HCT116 (cell line): ENCODE data around the gene OCA2. TPM values are rescaled to one million over a fixed set of nuclear protein-coding genes. Genes with fewer than 3 reads are reported as not detected.

Source experiments
- ATAC-seq: fragments of 200-7000 bp; cut with Tn5 transposase; 2 replicates; pipeline ENCODE4 v1.9.1; 2020; ENCODE audit warnings: mild to moderate bottlenecking, moderate library complexity
- BruUV-seq: library from RNA; stranded (reverse); fragments of 400-500 nt; replicated peaks from 2 replicates; lab custom pipeline; 2021; lab: Mats Ljungman, UMichigan
- CTCF ChIA-PET: fragments of 300-600 bp; sonication (Branson Sonifier 250); formaldehyde crosslinking; loops from one replicate; lab custom pipeline; 2021; ENCODE audit warnings: antibody characterized with exemption; lab: Charles Lee
- POLR2A ChIA-PET: fragments of 300-600, 350-600 bp; sonication (Branson Sonifier 250); formaldehyde crosslinking; loops from one replicate; lab custom pipeline; 2021; ENCODE audit warnings: antibody characterized with exemption; lab: Charles Lee
- RAD21 ChIA-PET, 2 experiments: fragments of 300-600 bp; sonication (Branson Sonifier 250); formaldehyde crosslinking; loops; one replicate each; lab custom pipeline; 2023; ENCODE audit warnings: low total read pairs in 2 of 2; ENCODE audit not compliant: uncharacterized antibody in 2 of 2, unreplicated experiment in 2 of 2, low non-redundant PET in 1 of 2; lab: Charles Lee
- DNase-seq: peaks from one replicate; pipeline ENCODE4 v3.0.0-alpha.2; 2010; ENCODE audit warnings: low read depth, low spot score
- H2AFZ ChIP-seq: fragments of 200-600 bp; shearing (Covaris generic), sonication (generic); 2 replicates; pipeline ENCODE4 v1.6.1; 2017; ENCODE audit warnings: low read depth, mixed run types, mixed read lengths, antibody characterized with exemption, low read length; ENCODE audit not compliant: poor library complexity, severe bottlenecking
- H3K27ac ChIP-seq: 2 replicates; pipeline ENCODE4 v1.5.1; 2012; ENCODE audit warnings: low read depth, low read length
- H3K27me3 ChIP-seq: fragments of 200-600 bp; sonication (generic); 2 replicates; pipeline ENCODE4 v1.6.1; 2016; ENCODE audit warnings: mixed run types, low read length, mixed read lengths; ENCODE audit not compliant: insufficient read depth
- H3K36me3 ChIP-seq, 2 experiments: fragments of 200-500 bp in 1 of 2; fragments of 200-600 bp in 1 of 2; sonication (Bioruptor generic) in 1 of 2; sonication (generic) in 1 of 2; 2 replicates each; pipeline versions ENCODE4 v1.5.1 to v1.6.1; 2014 to 2016; ENCODE audit warnings: low read length in 2 of 2, inconsistent platforms in 1 of 2, mixed read lengths in 1 of 2, mixed run types in 1 of 2; ENCODE audit not compliant: insufficient read depth in 2 of 2, control insufficient read depth in 1 of 2
- H3K4me1 ChIP-seq, 2 experiments: fragments of 200-600 bp in 1 of 2; sonication (generic) in 1 of 2; 2 replicates each; pipeline versions ENCODE4 v1.5.1 to v1.6.1; 2012 to 2017; ENCODE audit warnings: low read length in 2 of 2, inconsistent platforms in 1 of 2, mild to moderate bottlenecking in 1 of 2, mixed read lengths in 1 of 2, mixed run types in 1 of 2, moderate library complexity in 1 of 2; ENCODE audit not compliant: insufficient read depth in 2 of 2, control insufficient read depth in 1 of 2
- H3K4me2 ChIP-seq: fragments of 200-600 bp; sonication (generic); 2 replicates; pipeline ENCODE4 v1.6.1; 2017; ENCODE audit warnings: mixed run types, low read length, mixed read lengths
- H3K4me3 ChIP-seq, 2 experiments: fragments of 200-600 bp in 1 of 2; sonication (generic) in 1 of 2; replicated peaks in 1 of 2; 2 replicates each; pipeline ENCODE4 v1.5.1; 2011 to 2016; ENCODE audit warnings: low read length in 2 of 2, control low read depth in 1 of 2, low read depth in 1 of 2, mild to moderate bottlenecking in 1 of 2, mixed read lengths in 1 of 2, mixed run types in 1 of 2
- H3K79me2 ChIP-seq: fragments of 200-600 bp; sonication (generic); 2 replicates; pipeline ENCODE4 v1.6.1; 2017; ENCODE audit warnings: mild to moderate bottlenecking, mixed run types, low read length, moderate library complexity, mixed read lengths; ENCODE audit not compliant: insufficient read depth
- H3K9ac ChIP-seq: fragments of 200-600 bp; sonication (generic); 2 replicates; pipeline ENCODE4 v1.6.1; 2016; ENCODE audit warnings: low read length, mixed read lengths
- H3K9me2 ChIP-seq: fragments of 200-600 bp; sonication (generic), shearing (Covaris generic); 2 replicates; pipeline ENCODE4 v1.6.1; 2017; ENCODE audit warnings: mixed run types, mild to moderate bottlenecking, moderate library complexity; ENCODE audit not compliant: insufficient read depth
- H3K9me3 ChIP-seq, 2 experiments: fragments of 200-500 bp in 1 of 2; fragments of 200-600 bp in 1 of 2; sonication (Bioruptor generic) in 1 of 2; sonication (generic) in 1 of 2; 2 replicates each; pipeline ENCODE4 v1.6.1; 2014 to 2017; ENCODE audit warnings: low read length in 2 of 2, mixed read lengths in 2 of 2, inconsistent platforms in 1 of 2, low read depth in 1 of 2, mild to moderate bottlenecking in 1 of 2, mixed run types in 1 of 2, moderate library complexity in 1 of 2; ENCODE audit not compliant: control insufficient read depth in 1 of 2, insufficient read depth in 1 of 2
- H4K20me1 ChIP-seq: fragments of 200-600 bp; sonication (generic), shearing (Covaris generic); 2 replicates; pipeline ENCODE4 v1.6.1; 2017; ENCODE audit warnings: mixed run types, mild to moderate bottlenecking, moderate library complexity; ENCODE audit not compliant: insufficient read depth
- CBX3 ChIP-seq: IDR thresholded peaks from 2 replicates; pipeline ENCODE4 v1.6.1; 2012; ENCODE audit warnings: low read depth
- CEBPB ChIP-seq: IDR thresholded peaks from 2 replicates; pipeline ENCODE4 v1.6.1; 2012; ENCODE audit warnings: low read depth
- CTCF ChIP-seq, 3 experiments: fragments of 200-600 bp in 1 of 3; sonication (generic) in 1 of 3; IDR thresholded peaks in 2 of 3; conservative IDR thresholded peaks in 1 of 3; 2 replicates each; pipeline ENCODE4 v1.5.1; 2012 to 2017; ENCODE audit warnings: low read depth in 2 of 3, low read length in 2 of 3, antibody characterized with exemption in 1 of 3, borderline replicate concordance in 1 of 3, control low read depth in 1 of 3, mild to moderate bottlenecking in 1 of 3, mixed read lengths in 1 of 3, mixed run types in 1 of 3, moderate library complexity in 1 of 3; ENCODE audit not compliant: insufficient read depth in 1 of 3
- EZH2phosphoT487 ChIP-seq: fragments of 200-600 bp; IDR thresholded peaks from 2 replicates; pipeline ENCODE4 v1.6.1; 2018; ENCODE audit warnings: antibody characterized with exemption, borderline replicate concordance
- FOSL1 ChIP-seq: IDR thresholded peaks from 2 replicates; pipeline ENCODE4 v1.6.1; 2012; ENCODE audit warnings: low read depth
- POLR2A ChIP-seq: IDR thresholded peaks from 2 replicates; pipeline ENCODE4 v1.7.0; 2011; ENCODE audit warnings: borderline replicate concordance; ENCODE audit not compliant: insufficient read depth, insufficient read length; ENCODE audit errors: extremely low read depth
- RAD21 ChIP-seq: IDR thresholded peaks from 2 replicates; pipeline ENCODE4 v1.6.1; 2012; ENCODE audit warnings: low read depth, mild to moderate bottlenecking
- YY1 ChIP-seq: IDR thresholded peaks from 2 replicates; pipeline ENCODE4 v1.6.1; 2011; ENCODE audit warnings: low read length, low read depth, moderate library complexity, mild to moderate bottlenecking; ENCODE audit not compliant: insufficient replicate concordance; ENCODE audit errors: extremely low read depth
- ZFX ChIP-seq: fragments of 450-650 bp; IDR thresholded peaks from 2 replicates; pipeline ENCODE4 v1.6.1; 2017
- ZNF274 ChIP-seq: fragments of 200-500 bp; sonication (Bioruptor generic); IDR thresholded peaks from 2 replicates; pipeline ENCODE4 v1.6.1; 2014; ENCODE audit warnings: mild to moderate bottlenecking, low read depth, low read length, inconsistent platforms
- intact Hi-C: fragments of 100-400 bp; cut with micrococcal nuclease; formaldehyde crosslinking; loops from 2 replicates; pipeline ENCODE4 v1.10.0; 2022
- total RNA-seq: library from RNA; stranded (reverse); gene quantifications from one replicate; pipeline ENCODE4 v1.2.1, GENCODE V29; 2021; ENCODE audit not compliant: unreplicated experiment
- TF ChIP-seq, protein P1 (sequence below): IDR thresholded peaks from 2 replicates; pipeline ENCODE4 v1.6.1; 2012

OCA2 gene
- total RNA-seq, 1 experiment from 2014 or later, result not detected

DNA sequence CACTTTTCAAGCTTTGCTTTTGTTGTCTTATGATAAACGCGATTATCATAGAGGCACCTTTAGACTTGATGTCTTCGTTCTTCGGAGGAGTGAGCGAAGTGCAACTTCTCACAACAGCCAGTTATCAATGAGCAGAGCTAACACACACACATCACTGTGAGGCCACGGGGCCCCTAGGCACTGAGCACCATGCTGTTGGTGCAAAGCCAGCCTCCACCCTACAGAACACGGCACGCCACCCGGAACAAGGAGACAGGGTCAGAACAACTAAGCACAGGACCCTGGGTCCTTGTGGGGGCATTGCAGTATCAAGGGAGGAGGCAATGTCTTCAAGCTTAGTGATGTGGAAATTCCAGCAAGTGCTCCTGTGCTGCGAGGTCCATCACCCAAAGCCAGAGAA lies 244.5 kb downstream of the OCA2 start:
- no peaks in the 10 kb centered on the region for H3K4me1 ChIP-seq
- CTCF ChIA-PET, result no interaction called here

More for the DNA sequence above, 244.5 kb downstream of the OCA2 start:
- DNase-seq (no peak), ATAC-seq (no peak)
- no TSS peak for BruUV-seq
- Histone ChIP-seq H3K36me3 (no peaks in the 10 kb centered on the region), H2AFZ (no peak overlapping the region), H3K4me2 (no peak overlapping the region), H4K20me1 (no peaks in the 10 kb centered on the region), H3K9me3 (peaks cover 5 to 29% of the 10 kb centered on the region in 2 experiments; a peak in 3 of 4 replicates), H3K79me2 (no peaks in the 10 kb centered on the region), H3K27me3 (no peaks in the 10 kb centered on the region), H3K27ac (no peak overlapping the region), H3K9me2 (no peaks in the 10 kb centered on the region), H3K9ac (no peak overlapping the region), H3K4me3 (no peak overlapping the region)
- ChIA-PET POLR2A (no interaction called here), RAD21 (no interaction called here)
- intact Hi-C loops, result no loop called here
- TF ChIP-seq CTCF (IDR thresholded peaks at IDR 0.05 in 2 of 3, conservative IDR thresholded peaks at IDR 0.05 in 1 of 3; ENCODE audit: borderline replicate concordance in 1 of 3, insufficient read depth in 1 of 3, low read depth in 2 of 3, low read length in 2 of 3) (no peak), EZH2phosphoT487 (no peak), ZNF274 (no peak), ZFX (no peak), FOSL1 (no peak), POLR2A (no peak), YY1 (no peak), CEBPB (no peak), RAD21 (no peak), CBX3 (no peak)
- TF ChIP-seq, protein P1, sequence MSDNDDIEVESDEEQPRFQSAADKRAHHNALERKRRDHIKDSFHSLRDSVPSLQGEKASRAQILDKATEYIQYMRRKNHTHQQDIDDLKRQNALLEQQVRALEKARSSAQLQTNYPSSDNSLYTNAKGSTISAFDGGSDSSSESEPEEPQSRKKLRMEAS, result no peak
